Activated CD4-positive, alpha-beta T cell treated with anti-CD3 and anti-CD28 coated beads for 1 hour (primary cell): ENCODE measurements around the gene TBC1D24.

Experiments used
- DNase-seq: peaks from one replicate; pipeline ENCODE4 v3.0.0-alpha.2; 2020

TBC1D24 gene

GRCh38 chr16:2500430-2500917 lies 25.5 kb downstream of the TBC1D24 start:
- DNase-seq = no peak

- peak; percentile 69 for DNase-seq
Measured at GRCh38 chr16:2500918-2501750, 26.2 kb downstream of the TBC1D24 start.

- no peak for DNase-seq
Measured at GRCh38 chr16:2501946-2502895, 27.3 kb downstream of the TBC1D24 start.

GRCh38 chr16:2505695-2506094 lies 30.8 kb downstream of the TBC1D24 start:
- no peak for DNase-seq

- DNase-seq = no peak
Measured at GRCh38 chr16:2507052-2507659, 32.2 kb downstream of the TBC1D24 start.

GRCh38 chr16:2507665-2508064 lies 32.7 kb downstream of the TBC1D24 start:
- DNase-seq = no peak

GRCh38 chr16:2508722-2509400 lies 33.9 kb downstream of the TBC1D24 start:
- no peak for DNase-seq

GRCh38 chr16:2511128-2511800 lies 36.3 kb downstream of the TBC1D24 start:
- DNase-seq = no peak

- no peak for DNase-seq
Measured at GRCh38 chr16:2511996-2512734, 37.2 kb downstream of the TBC1D24 start.

- no peak for DNase-seq
Measured at GRCh38 chr16:2512735-2513404, 37.9 kb downstream of the TBC1D24 start.

GRCh38 chr16:2513405-2514332 lies 38.7 kb downstream of the TBC1D24 start, which contains the start of gene ATP6V0C:
Gene ATP6V0C (plus strand): TSS chr16:2513952. CDS start chr16:2514104, 152 bp downstream.
- DNase-seq = peak; percentile 86

- no peak for DNase-seq
Measured at GRCh38 chr16:2514333-2515179, 39.6 kb downstream of the TBC1D24 start.

GRCh38 chr16:2515180-2515851 lies 40.4 kb downstream of the TBC1D24 start:
- DNase-seq = no peak

GRCh38 chr16:2516391-2517240 lies 41.7 kb downstream of the TBC1D24 start:
- DNase-seq = no peak

GRCh38 chr16:2517954-2518605 lies 43.2 kb downstream of the TBC1D24 start:
- no peak for DNase-seq
